Right ventricle myocardium inferior (tissue), 1 donor: ENCODE results near the gene ADAMTS16. TPM values are rescaled to one million over a fixed set of nuclear protein-coding genes. Genes with fewer than 3 reads are reported as not detected.

Experiments used
- ATAC-seq: fragments of 200-7000 bp; cut with Tn5 transposase; one replicate; pipeline ENCODE4 v1.9.1; 2020; ENCODE audit warnings: mild to moderate bottlenecking, moderate library complexity
- DNase-seq: peaks from one replicate; pipeline ENCODE4 v3.0.0; 2021; ENCODE audit errors: missing footprints
- intact Hi-C: fragments of 100-400 bp; cut with DNase I; formaldehyde crosslinking; loops from one replicate; pipeline ENCODE4 v1.11.0; 2022
- total RNA-seq: library from RNA; stranded (reverse); fragmentation: NEBNext Ultra II Directional; extraction: Animal tissue kit (Norgen Biotek cat#: 25700); gene quantifications from one replicate; pipeline ENCODE4 v1.2.1, GENCODE V29; 2021
- donor health status: DM: no; HTN: yes; CAD: no; lungs with severe emphysema.

The ADAMTS16 gene
- total RNA-seq, 1 donor from 2014 or later = not detected

DNA sequence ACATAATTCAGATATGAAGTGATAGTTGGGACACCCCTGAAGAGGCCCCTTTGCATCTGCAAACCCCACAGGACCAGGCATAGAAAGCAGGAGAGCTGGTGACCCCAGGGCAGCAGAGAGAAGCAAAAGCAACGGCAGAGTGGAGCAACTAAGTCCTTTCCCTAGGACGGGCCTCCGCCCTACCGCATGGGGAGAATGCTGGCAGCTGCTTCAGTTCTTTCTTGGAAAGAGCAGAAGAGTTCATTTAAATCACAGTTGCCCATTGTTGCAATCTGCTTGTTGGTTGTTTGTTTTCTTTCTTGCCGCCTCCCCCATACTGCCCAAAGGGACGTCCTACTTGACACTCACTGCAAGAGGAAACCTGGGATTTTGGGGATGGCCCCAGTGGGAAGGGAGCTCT lies 126.2 kb downstream of the ADAMTS16 start:
- intact Hi-C loops = no loop called here
- ATAC-seq = no peak

DNA sequence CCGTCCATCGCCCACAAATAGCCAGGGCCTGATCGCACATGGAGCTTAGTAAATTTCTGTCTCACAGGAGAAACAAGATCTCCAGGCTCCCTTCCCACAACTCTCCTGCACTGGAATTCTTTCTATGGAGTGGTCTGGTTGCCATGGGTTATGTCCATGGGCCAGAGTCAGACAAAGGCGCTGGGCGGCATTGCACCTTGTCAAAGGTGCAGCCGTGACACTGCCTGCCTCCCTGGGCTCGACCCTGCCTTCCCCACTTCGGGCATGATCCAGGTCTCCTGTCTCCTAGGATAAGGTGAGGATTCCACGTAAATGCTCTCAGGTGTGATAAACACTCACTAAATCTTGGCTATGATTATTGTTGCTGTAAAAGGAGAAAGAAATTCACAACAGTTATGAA lies 130.0 kb downstream of the ADAMTS16 start:
- intact Hi-C loops = no loop called here
- ATAC-seq (no peak), DNase-seq (no peak)

More for the DNA sequence above, 126.2 kb downstream of the ADAMTS16 start:
- no peak for DNase-seq

DNA sequence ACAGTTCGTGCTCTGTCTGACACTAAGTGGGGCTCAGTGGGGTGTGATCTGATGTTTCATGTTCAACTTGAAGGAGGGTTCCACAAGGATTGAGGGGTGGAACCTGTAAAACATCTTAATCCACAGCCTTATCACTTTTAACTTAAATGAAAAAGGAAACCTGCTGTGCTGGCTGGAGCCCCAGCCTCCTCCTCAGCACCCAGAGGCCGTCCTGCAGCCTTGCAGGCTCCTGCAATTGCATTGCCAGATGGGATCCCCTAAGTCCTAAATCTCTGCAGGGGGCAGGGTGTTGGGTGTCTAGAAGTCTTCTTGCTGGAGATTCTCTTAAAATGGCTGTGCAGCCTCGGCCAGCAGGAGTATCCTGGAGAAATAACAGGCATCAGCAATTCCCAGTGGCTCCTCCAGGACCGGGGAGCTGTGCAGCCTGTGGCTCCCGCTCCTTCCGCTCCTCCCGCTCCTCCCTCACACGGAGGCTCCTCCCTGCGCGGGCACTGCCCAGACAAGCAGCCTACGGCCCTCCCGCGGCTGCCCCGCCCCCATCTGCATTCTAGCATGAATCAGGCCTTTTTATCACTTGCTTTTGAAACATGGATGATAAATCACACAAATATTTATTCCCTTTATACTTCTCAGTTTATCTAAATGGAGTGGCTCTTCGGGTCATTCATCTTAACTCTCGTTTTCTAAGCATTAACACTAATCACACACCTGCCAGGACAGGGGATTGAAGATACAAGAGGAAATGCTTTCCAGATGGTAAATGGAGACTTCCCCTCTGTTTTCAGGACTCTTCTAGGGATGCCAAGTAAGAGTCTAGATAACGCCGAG lies 131.0 kb downstream of the ADAMTS16 start:
- peak; percentile 82 for ATAC-seq
- intact Hi-C loops = no loop called here
- no peak for DNase-seq

DNA sequence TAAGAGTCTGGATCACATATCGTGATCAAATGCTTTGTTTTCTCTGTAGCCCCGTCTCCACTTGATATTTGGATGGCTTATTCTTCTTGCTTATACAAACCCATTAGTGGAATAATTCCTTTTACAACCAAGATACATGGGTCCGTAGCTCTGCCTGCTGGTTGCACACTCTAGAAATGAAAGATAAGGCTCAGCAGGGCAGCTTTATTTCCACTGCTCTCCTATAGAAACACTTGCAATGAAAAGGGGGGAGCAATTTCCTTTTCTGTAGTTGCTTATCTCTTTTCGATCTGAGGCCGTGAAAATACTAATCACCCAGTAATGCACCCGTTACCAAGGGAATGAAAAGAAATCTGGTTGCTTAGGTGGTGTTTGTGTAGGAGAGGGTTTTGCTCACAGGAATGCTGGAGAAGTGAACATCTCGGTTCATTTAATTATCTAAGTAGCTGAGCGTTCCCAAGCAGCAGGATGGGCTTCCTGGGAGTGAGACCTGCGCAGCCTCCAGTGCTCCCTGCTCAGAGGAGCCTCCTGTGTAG lies 131.7 kb downstream of the ADAMTS16 start:
- intact Hi-C loops = no loop called here
- ATAC-seq = no peak
- no peak for DNase-seq

DNA sequence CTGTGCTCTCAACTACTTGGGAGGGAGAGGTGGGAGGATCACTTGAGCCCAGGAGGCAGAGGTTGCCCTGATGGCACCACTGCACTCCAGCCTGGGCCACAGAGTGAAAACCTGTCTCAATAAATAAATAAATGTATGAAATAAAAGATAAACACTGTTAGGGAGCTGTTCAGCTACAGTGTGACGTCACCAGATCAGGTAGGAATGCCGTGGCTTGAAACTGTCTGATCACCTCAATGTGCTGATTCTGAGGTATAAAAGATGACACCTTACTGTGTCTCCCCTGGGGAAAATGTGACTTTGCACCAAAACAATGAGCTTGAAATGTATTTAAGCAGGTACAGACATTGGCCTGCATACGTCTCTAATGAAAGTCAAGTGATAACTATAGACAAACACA lies 133.3 kb downstream of the ADAMTS16 start:
- DNase-seq (no peak), ATAC-seq (no peak)
- intact Hi-C loops = no loop called here

DNA sequence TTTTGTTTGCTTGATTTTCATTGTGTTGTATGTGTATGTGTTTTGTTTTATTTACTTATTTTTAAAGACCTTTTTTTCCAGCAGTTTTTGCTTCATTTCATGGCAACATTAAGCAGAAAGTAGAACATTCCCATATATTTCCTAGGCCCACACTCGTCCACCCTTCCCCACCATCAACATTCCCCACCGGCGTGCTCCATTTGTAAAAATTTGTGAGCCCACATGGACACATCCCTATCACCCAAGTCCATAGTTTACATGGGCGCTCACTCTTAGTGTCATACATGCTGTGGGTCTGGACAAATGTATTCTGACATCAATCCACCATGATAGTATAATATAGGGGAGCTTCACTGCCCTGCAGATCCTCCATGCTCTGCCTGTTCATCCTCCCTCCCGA lies 133.8 kb downstream of the ADAMTS16 start:
- ATAC-seq = no peak
- intact Hi-C loops = no loop called here
- no peak for DNase-seq

DNA sequence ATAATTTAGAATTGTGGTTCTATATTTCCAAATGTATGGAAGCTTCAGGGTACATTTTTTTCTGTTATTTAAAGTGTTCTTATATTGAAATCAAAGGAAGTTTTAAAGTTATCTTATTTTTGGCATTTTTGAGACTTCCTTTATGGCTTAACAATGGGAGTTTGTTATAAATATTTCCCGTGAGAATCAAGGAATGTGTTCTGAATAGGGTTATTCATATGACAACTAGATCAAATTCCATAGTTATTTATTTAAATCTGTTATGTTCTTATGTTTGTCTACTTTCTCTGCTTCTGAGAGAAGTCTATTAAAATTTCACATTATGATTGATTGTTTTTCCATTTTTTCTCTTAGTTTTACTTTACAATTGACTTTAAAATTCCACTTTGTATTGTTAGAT lies 135.1 kb downstream of the ADAMTS16 start:
- intact Hi-C loops = no loop called here
- ATAC-seq = no peak
- DNase-seq = no peak

DNA sequence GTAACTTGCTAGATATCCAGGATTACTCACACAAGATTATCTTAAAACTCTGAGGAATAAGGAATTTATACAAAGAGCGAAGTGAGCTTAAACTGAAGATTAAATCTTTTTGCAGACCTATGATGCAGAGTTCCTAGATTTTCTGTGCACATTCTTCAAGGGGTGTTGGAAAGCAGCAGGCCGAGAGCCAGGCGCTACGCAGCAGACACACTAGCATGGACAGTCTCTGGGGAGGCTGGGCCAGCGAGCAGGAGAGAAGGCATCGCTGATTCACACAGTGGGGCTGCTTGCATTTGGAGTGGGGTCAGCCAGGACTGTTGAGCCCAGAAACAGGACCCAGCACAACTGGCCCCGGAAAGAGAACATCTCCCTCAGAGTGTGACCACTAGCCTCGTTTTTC lies 136.3 kb downstream of the ADAMTS16 start:
- no peak for DNase-seq
- no peak for ATAC-seq
- intact Hi-C loops = no loop called here

DNA sequence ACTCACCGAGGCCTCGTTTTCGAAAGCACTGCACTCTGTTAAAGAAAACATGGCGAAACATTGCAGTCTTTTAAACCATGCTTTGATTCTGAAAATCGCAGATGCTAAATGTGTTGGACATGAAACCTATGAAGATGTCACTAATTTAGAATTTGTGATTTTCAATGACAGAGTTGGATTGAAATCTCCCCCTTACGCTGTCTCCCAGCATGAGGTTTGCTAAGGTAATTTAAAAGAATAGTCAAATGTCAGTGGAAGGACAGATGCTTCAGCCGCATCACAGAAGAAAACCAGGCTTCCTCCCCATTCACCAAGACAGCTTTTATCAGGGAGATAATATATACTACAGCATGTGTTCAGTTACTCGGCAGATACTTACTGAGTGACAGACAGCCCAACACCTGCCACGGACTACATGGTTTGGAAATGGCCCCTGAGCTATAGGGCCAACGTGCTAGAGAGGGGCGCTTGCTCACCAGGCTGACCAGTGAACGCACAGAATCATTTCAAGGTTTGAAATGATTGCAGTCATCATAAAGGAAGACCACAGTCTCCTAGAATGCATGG lies 136.9 kb downstream of the ADAMTS16 start:
- intact Hi-C loops = no loop called here
- ATAC-seq = no peak
- no peak for DNase-seq

DNA sequence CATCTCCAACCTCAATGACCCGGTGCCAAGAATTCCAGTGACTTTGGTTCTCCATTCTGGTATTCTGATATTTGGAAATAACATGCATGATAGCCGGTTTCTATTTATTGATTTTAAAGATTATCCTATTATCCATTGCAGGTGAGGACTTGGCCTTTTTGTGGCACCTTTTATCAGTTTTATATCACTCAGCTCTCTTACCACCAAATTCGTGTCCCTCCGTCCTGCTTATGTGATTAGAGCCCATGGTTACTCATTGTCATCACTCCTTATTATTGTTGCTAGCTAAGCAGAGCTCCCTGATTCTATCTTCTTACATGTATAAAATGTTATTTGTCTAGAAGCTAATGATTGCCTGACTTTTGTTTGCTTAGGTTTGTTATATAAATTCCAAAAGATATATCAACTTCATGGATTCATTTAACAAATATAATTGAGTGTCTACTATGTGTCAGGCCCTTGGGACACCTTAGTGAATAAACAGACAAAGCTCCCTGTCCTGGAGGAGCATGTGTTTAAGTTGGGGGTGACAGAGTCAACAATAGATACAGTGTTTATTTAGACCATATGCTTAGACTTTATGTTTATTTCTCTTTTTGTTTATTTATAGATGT lies 138.2 kb downstream of the ADAMTS16 start:
- no peak for ATAC-seq
- DNase-seq = no peak
- intact Hi-C loops = no loop called here

DNA sequence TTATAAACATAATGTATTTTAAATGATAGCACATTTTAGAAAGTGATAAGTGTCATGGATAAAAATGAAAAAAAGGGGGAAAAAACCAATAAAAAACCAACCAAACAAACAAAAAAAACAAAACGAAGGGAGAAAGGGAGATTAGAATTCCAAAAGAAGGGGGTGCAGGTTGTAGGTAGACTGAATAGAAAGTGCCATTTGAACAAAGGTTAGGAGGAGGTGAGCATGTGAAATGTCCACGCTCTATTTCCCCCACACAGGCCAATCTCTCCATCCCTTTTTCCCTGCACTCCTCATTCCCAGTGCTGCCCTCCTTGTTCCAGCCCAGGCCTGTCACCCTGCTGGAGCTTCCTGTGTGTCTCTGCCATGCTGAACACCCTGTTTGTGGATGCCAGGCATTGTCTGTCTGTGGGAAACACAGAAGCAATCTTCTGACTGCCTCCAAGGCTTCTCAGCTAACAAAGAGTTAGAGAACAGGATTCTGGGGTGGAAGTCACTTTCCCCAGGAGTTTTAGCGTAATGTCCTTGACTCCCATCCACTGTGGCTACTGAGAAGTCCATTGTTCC lies 138.8 kb downstream of the ADAMTS16 start:
- no peak for ATAC-seq
- intact Hi-C loops = no loop called here
- DNase-seq = no peak

DNA sequence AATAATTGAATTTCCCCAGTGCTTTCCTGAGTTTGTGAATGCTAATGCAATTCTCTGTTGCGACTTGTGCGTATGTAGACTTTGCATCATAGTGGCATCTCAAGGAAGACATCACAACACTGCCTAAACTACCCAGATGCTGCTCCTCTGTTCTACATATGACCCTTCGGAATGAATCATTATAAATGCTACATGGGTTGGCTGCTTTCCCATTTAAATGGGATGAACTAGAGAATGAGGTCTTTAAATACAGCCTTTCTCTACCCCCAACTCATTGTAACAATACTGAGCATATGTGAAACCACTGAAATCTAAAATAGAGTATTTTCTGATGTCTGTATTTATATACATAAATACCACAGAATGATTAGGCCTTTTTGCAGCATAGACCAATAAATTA lies 145.8 kb downstream of the ADAMTS16 start:
- intact Hi-C loops = no loop called here
- DNase-seq = no peak

DNA sequence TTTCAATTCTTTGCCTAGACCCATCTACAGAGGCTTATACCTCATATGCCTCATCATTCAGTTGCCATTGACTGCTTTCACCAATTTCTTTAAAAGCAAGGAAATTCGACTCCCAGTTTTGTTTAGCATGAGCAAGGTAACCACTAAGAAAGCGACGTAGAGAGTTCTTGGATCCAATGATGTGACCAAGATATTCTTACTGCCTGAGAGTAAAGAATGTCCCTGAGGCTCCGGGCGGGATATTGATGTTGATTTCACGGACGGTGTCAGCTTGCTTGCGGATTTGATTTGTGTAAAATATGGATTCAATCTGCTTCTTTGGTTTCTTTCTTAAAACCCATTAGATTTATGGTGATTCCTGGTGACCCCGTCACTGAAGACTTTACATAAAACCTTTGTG lies 147.3 kb downstream of the ADAMTS16 start:
- ATAC-seq (no peak), DNase-seq (no peak)
- intact Hi-C loops = no loop called here

More for the DNA sequence above, 145.8 kb downstream of the ADAMTS16 start:
- no peak for ATAC-seq

DNA sequence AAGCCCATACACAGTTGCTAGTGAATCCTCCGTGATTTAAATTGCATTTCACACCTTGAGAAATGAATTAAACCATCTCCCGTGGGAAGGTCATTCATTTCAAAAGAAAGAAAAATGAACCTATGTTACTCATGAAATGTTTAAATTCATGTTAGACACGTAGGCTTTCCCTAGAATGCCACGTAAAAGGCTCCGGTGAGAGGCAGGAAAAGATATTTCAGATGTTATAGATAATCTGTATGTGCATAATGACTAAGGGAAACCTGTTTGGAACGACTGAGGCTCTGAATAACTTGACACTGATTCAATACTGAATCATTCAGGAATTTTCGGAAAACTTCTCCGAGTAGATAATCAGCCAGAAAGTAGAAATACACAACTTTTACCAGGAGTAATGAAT lies 148.1 kb downstream of the ADAMTS16 start:
- DNase-seq = no peak
- intact Hi-C loops = no loop called here

DNA sequence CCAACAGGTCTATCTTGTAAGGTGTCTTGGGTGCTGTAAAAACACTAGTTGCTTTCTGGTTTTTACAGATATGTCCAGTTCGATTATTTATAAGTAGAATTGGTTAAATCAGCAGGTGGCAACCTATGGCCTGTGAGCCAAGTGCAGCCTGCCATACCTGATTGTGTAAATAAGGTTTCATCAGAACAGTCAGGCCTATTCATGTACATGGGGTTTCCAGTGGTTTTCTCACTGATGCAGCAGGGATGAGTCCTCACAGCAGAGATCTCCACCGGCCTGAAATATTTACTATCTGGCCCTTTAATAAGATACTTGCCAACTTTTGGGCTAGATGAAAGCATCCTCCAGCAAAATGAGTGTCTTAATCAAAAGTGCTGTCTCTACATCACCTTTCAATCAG lies 149.4 kb downstream of the ADAMTS16 start:
- intact Hi-C loops = no loop called here
- ATAC-seq = no peak
- no peak for DNase-seq

More for the DNA sequence above, 148.1 kb downstream of the ADAMTS16 start:
- ATAC-seq = no peak

DNA sequence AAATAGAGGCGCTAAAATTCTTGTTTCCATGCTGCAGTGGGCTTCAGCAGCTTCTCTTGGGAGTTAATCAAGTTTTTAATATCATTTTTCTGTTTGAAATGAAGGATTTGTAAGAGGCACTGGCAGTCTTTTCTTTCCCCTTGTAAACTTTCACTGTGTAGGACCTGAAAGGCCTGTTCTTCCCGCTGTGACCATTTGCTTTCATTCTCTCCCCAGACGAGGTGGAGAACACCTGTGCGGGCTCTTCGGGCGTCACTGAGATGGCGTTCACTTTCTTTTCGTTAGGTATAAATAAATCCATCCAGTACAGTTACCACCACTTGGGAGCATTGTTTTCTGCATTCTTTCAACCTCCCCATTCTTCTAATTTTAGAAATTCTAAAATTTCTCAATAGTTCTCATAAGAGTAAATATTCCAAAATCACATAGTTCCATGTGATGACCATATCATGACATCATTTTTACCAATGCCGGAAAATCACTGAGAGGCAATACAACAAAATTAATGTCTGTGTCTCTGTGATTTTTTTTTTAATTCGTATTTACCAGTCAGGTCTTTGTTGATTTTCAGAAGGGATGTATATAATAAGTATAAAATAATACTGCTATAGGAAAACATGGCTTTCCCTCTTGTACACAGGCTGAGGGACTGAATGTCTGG lies 150.7 kb downstream of the ADAMTS16 start:
- ATAC-seq (no peak), DNase-seq (no peak)
- intact Hi-C loops = no loop called here

DNA sequence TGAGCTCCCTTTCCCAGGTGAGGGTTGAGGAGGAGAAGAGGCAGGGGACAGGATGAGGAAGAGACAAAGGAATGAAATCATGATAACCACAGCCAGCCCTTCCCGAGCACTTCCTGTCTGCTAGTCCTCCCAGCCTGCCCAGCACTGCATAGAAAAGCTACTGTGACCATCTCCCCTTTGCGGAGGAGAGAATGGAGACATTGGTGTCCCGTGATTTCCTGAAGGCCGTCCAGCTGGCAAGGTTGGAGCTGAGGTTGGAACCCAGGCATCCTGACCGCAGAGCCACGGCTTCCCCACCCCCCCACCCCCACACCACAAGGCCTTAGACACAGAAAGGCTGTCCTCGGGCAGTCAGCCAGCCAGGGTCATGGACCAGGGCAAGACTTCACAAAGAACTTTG lies 151.2 kb downstream of the ADAMTS16 start:
- ATAC-seq (no peak), DNase-seq (no peak)
- intact Hi-C loops = no loop called here

DNA sequence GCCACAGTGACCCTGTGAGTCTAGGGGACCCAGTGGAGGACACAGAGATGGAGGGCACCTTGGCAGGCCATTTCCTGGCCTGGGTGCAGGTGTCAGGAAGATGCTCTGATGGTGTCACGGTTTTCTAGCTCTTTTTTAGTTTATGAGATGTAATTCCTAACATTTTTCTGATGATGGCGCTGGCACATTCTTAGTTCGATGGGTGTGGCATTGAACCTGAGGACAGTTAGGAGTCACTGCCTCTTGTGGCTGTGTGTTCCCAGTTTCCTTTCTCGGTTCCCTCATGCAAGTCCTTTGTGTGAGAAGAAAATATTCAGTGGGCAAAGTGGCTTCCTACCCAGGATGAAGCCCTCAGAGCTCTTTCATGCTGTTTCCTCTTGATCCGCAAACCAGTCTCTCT lies 152.9 kb downstream of the ADAMTS16 start:
- ATAC-seq = no peak
- intact Hi-C loops = no loop called here

DNA sequence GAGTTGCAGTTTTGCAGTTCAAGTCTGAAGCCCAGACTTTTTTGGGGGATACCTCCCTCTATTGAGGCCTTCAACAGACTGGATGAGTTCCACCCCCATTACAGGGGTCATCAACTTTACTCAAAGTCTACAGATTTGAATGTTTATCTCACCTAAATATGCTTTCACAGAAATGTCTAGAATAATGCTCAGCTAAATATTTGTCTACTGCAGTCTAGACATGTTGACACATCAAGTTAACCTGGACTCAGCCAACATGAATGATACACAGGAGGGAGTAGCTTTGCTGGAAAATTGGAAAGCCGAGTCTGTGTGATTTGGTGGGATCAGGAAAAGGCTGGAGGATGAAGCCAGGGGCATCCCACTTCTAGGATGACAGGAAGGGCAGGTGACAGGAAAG lies 154.3 kb downstream of the ADAMTS16 start:
- intact Hi-C loops = no loop called here
- DNase-seq (no peak), ATAC-seq (no peak)

More for the DNA sequence above, 152.9 kb downstream of the ADAMTS16 start:
- DNase-seq = no peak
